Activated CD4-positive, CD25-positive, alpha-beta regulatory T cell (primary cell): ENCODE data around the gene MBD3.
"Not testable (repeated sequence)": the region's sequence is repeated elsewhere in the genome, so short reads cannot be mapped to it uniquely, and the experiment has no call there.

Source experiments
- DNase-seq, 4 experiments: peaks; one replicate each; lab custom pipeline; 2025; lab: John Stamatoyannopoulos, UW

MBD3 gene, protein sequence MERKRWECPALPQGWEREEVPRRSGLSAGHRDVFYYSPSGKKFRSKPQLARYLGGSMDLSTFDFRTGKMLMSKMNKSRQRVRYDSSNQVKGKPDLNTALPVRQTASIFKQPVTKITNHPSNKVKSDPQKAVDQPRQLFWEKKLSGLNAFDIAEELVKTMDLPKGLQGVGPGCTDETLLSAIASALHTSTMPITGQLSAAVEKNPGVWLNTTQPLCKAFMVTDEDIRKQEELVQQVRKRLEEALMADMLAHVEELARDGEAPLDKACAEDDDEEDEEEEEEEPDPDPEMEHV

DNA sequence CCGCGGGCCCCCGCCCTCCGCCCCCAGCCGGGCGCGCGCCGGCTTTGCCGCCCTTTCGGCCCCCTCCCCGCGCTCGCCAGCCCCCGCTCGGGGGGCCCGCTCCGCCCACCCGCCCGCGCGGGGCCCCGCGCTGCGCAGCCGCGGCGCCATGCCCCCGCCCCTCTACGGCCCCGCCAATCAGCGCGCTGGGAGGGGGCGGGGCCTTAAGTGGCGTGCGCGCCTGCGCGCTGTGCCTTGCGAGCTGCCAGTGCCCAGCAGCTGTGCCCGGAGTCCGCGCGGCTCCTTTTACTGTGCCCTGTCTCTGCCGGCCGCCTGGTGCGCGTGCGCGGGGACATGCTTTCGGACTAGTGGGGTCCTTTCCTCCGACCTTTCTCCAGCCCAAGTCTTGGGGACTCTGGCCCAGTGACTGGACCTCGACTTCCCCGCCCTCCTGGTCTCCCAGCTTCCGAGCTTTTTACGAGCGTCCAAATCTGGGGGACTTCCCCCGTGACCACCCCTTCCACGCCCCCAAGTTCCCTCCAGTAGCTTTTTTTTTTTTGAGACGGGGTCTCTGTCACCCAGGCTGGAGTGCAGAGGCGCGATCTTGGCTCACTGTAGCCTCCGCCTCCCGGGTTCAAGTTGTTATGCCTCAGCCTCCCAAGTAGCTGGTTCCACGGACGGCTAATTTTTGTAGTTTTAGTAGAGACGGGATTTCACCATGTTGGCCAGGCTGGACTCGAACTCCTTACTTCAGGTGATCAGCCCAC, at the start of gene MBD3:
MBD3 (minus strand) TSS at position 111 of the 746 bp plus-strand sequence. CDS start 234 bp downstream, outside the sequence.
- DNase-seq, result peak; percentile 73 to 84 (median 79)

DNA sequence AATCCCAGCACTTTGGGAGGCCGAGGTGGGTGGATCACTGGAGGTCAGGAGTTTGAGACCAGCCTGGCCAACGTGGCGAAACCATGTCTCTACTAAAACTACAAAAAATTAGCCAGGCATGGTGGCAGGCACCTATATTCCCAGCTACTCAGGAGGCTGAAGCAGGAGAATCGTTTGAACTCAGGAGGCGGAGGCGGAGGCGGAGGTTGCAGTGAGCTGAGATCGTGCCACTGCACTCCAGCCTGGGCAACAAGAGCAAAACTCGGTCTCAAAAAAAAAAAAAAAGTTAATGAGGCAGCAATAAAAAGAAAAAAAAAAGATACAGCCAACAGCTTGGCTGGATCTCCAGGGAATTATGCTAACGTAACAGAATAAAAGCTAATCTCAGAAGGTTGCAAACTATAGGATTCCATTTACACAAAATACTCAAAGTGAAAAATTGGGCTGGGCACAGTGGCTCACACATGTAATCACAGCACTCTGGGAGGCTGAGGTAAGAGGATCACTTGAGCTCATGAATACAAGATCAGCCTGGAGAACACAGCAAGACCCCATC, 48.3 kb upstream of the MBD3 start:
- not testable (repeated sequence) for DNase-seq

DNA sequence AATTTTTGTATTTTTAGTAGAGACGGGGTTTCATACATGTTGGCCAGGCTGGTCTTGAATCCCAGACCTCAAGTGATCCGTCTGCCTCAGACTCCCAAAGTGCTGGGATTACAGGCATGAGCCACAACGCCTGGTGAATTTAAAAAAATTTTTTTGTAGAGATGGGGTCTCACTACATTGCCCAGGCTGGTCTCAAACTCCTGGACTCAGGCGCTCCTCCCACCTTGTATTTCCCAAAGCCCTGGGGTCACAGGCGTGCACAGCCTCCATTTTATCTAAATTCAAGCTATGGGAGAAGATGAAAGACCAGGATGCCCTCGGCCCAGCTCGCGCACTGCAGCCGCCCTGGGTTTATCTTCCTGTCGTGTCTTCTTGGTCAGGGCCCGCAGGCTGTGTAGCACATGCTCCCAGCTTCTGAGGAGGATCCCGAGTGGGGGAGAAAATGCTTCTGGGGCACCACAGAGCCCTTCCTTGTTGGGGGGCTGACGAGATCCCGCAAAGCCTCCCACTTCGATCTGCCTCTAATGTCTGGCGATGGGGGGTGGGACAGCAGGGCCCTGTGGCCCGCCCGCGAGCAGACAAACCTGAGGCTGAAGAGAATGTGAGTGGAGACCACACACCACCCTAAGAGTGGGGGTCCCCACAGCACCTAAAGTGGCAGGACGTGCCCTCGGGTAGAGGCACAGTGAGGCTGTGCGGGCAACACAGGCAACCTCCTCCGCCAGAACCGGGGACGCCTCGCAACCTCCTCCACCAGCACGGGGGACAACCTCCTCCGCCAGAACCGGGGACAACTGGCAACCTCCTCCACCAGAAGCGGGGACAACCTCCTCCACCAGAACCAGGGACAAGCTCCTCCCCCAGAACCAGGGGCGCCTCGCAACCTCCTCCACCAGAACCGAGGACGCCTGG, 43.9 kb upstream of the MBD3 start:
- no peak for DNase-seq

DNA sequence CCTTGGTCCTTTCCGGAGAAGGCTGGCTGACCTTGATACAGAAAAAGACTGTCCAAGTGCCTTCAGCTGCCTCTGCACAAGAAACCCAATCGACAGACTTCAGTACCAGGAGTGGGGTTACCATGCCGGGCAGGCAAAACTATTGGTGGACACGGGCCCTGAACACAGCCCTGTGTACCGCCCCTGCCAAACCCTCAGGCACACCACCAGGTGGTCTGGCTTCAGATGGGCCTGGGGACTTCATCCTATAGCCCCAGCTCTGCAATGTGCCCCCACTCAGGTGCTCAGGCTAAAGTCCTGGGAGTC, 42.2 kb upstream of the MBD3 start:
- no peak for DNase-seq

DNA sequence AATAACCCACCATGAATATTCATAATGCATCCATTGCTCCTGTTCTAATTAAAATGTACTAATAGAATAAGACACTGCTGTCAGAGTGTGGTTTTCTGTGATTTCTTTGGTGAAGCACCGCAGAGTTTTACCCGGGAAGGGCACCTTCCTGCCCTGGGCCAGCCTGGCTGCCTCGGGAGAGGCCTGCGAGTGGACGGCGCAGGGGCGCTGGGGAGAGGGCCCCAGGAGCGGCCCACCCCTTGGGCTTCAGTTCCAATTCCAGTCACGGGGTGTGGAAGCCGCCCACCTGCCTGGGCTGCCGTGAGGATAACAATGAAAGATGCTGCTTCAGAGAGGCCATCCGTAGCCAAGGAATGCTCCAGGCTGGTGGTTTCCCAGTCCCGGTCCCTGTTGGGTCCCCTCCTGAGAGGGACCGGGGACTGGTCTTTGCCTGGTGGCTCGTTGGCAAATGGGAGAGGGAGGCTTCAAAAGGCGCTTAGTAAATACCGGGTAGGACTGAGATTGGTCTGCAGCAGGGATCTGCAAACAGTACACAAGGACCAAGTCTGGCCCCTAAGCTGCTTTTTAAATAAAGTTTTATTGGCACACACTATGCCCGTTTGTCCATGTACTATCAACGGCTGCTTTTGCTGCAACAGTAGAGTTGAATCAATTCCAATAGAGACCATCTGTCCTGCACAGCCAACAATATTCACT, 41.7 kb upstream of the MBD3 start:
- DNase-seq, result no peak

DNA sequence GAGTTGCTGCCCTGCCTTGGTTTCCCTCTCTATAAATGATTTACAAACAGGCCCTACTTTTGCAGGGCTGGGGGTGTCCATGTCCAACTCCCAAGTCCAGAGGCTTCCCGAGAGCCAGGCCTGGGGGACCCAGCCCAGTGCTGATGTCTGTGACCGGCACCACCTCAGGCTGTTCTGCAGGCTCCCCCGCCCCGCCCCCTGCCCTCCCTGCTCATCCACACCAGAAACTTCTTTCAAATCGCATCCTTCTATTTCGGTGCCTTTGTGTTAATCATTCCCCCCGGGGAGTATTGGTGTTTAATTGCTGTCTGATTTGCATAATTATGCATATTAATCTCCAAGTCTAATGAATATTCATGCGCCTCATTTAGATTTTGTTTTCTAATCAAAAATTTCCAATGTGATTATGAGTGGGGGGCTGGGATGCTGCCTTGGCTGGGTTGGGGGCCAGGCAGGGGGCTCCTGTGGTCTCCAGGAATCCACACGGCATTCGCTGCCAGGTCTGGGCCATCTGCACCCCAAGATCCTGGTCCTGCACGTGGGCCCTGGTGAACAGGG, 40.7 kb upstream of the MBD3 start:
- DNase-seq, result no peak

DNA sequence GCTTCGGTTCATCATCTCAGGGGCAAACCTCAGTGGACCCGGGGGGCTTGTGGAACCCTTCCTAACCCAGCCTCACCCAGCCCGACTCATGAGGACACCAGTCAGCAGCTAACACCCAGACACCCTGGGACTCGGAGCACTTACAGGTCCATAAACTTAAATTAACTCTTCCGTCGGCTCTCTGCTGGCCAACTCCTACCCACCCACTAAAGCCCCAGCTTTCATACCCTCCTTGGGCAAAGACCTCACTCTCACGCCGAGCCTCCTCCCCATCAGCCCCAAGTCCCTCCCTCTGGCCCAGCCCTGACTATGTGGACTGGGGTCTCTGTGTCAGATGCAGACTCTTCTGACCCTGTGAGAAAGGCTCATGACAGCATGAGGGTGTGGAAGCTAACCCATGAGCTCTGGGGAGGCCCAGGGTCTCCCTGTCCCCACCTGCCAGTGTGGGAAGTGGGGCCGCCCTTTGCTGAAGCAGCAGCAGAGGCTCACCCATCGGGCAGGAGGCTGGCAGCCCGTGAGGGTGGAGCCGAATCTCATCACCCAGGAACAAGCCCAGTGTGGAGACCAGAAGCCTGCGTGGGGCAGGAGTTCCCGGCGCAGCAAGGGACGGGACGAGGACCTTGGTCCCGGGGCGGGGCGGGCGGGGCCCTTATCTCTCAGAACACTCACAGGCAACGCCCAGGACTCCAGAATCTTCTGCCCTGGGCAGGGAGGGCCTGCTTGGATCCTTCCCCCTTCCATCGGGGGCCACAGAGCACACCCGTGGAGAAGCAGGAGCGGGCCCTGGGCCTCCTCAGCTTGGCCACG, 40.0 kb upstream of the MBD3 start:
- DNase-seq, result no peak

DNA sequence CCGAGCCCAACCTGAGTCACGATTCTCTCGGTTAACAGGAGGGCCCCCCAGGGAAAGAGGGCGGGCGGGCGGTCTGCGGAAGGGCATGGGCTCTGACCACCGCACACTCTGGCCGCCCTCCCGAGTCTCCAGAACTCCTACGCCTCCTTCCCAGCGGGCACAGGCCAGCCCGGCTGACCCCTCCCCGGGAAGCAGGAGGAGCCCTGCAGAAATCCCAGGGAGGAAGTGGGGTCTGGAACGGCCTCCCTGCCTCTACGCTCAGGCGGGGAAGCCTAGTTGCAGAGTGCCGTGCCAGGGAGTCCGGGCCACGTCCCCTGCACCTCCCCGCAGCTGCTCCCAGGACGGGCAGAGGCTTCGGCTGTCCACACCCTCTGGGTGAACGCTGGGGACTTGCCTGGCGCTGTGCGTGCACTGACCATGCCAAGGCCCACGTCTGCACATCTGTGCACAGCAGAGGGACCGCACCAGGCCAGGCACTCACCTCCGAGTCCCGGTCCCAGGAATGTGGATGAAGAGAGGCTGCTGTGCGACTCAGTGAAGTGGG, 39.0 kb upstream of the MBD3 start:
- DNase-seq, result no peak

DNA sequence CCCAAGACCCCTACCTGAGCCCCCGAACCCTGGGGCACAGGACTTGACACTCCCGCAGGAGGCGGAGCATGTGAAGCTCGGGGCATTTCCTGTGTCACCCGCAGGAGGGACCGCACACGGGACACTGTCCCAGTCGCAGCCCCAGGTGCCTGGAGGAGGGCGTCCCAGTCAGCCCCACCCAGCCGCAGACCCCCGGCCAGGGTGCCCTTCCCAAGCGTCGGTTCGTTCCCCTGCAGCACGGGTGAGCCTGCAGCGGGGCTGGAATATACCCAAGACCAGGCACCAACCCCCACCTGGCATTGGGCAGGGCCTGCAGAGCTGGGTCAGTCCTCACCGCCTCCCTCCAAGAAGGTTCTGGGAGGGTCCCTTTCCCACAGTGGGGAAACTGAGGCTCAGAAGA, 38.1 kb upstream of the MBD3 start:
- DNase-seq, result no peak

DNA sequence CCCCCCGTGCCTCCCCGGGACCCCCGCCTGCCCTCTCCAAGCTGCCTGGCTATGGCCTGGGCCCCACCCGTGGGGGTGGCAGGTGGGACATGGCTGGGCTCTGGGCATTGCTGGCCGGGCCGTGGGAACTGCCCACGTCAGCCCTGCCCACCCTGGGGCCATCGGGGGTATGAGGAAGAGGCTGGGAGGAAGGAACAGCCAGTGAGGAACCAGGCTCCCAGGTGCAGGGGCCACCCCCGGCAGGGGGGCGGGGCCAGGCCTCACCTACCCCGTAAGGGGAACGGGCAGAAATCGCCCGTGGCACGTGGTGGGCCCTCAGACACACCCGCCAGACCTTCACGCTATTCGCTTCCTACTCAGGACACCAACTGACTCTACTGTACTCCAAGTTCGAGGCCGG, 37.3 kb upstream of the MBD3 start:
- no peak for DNase-seq

DNA sequence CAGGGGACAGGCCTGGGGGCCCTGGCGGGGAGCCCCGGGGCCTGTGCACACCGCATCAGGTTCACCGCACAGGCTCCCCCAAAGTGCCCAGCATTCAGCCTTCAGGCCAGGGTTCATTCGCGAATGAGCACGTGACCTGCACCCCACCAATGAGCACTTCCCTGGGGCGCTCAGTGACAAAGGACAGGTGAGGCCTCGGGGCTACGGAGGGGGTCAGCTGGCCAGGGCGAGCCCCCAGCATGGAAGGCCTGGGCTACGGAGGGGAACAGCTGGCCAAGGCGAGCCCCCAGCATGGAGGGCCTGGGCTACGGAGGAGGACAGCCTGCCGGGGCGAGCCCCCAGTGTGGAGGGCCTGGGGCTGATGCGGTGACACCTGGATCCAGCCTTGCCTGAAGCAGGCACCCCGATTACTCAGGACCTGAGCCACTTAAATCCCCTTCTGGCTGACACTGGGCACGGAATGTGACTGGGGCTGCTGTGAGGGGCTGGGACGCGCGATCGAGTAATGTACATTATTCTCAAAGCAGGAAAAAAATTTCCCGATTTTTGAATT, 36.7 kb upstream of the MBD3 start:
- DNase-seq, result no peak

DNA sequence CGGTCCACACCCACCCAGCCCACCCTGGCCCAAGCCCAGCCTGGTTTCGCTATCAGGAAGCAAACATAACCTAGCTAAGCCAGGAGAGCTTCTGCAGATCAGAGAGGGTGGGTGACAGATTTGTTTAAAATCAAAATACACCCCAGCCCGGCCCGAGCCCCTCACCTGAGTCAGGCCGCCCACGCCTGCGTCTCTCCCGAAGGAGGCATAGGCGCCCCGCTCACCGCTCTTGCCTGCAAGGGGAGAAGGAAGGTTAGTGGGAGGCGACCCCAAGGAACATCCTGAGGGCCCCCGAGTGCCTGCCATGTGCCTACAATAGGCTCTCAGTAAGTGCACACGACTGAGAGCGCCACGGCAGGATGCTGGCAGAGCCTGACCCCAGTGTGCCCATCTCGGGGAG, 34.5 kb upstream of the MBD3 start:
- no peak for DNase-seq

DNA sequence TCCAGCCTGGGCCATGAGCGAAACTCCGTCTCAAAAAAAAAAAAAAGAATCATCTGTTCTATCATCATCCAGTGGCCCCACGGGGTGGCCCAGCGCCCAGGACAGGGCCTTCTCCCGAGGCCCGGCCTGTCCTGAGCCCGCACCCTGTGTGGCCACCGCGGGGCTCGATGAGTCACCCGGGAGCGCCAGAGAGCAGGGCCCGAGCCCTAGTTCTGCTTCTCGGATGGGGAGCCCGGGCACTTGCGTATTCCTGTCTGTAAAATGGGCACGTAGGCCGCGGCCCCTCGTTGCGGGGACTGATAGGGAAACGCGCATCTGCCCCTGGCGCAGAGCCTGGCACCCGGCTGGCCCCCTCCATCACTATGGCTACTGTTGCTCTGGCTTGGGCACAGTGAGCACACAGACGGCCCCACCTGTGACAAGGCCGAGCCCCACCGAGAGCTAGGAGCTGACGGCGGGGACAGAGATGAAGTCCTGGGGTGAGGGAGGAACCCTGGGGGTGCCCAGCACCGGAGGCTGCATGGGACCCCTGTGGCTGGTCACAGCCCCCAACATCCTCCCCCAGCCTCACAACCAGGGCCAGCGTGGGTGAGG, 33.8 kb upstream of the MBD3 start:
- no peak for DNase-seq

DNA sequence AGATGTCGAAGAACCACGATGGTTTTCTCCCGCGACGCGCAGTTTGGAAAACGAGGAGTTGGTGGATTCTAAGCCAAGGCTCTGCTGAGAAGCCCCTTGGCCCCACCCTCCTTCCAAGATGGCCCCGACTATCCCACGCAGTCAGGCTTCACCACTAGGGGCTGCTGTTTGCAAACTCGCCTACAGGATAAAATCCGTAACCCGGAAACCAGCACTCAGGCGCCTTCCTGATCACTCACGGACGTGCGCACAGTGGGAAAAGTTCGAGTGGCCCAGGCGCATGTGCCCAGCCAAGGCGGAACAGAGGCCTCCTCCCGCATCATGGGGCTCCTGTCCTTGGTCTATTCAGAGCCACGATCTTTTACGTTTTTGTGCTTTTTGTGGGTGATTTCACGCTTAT, 31.8 kb upstream of the MBD3 start:
- DNase-seq, result peak in 1 of 4 experiments; percentile 22

DNA sequence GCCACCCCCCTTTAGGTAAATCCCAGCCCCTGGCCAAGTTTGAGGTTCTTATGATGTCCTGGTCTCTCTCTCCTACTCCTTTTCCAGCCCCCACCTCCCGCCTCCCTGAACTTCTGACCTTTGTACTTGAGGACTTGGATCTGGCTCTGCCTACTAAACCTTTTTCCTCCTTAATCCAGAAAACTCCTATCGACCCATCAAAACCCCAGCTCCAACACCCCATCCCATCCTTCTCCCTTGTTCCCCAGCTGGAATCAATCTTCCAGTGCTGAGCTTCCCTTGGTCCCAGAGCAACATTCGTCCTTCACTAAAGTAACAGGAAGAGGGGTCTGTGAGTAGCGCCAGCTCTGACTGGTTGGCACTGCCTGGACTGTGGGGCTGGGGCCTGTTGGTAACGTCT, 29.9 kb upstream of the MBD3 start:
- no peak for DNase-seq

DNA sequence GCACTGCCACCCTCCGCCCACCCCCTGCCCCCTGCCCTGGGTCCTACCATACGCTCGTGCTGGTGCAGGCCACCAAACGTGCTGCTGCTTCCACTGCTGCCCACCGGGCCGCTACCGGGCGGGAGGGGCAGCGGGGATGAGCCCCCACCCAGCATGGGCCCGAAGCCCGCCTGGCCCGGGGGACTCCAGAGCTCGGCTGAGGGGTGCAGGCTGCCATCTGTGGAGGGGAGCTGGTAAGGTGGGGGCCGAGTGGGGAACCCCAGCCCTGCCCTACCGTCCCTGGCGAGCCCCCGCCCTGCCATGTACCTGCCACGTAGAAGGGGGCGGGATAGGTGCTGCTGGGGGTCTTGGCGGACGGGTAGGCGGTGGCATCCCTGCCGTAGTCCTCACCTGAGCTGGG, 29.3 kb upstream of the MBD3 start:
- DNase-seq, result no peak

DNA sequence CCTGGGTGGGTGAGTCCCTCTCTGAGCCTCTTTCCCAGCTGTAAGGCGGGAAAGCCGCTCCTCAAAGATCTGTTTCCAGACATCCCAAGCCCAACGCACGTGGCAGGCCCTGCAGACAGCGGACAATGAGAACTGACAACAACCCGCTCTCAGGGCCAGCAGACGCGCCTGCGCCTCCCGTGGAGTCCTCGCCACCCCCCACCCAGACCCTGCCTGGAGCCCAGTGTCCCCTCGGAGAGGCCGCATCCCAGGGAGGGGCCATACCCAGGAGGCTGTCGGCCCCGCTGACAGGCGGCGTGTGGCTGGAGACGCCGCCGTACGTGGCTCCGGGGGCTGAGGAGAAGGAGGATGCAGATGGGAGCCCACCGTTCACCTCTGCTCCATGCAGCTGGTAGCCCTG, 28.9 kb upstream of the MBD3 start:
- no peak for DNase-seq

DNA sequence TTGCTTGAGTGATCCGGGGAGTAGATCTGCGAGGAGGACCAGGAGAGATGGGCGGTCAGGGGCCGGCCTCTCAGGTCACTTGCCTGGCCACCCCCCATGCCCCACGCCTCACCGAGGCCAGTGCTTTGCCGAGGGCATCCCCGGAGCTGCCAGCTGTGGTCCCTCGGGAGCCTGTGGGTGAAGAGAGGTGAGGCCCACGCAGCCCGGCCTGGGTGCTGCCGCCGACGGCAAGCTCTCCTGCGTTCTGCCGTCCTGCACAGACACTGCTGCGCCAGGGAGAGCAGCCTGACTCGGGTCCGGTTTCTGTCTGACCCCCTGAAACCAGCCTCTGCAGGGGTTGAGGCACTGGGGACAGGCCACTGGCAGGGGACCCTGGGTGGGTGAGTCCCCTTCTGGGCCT, 28.4 kb upstream of the MBD3 start:
- DNase-seq, result no peak

DNA sequence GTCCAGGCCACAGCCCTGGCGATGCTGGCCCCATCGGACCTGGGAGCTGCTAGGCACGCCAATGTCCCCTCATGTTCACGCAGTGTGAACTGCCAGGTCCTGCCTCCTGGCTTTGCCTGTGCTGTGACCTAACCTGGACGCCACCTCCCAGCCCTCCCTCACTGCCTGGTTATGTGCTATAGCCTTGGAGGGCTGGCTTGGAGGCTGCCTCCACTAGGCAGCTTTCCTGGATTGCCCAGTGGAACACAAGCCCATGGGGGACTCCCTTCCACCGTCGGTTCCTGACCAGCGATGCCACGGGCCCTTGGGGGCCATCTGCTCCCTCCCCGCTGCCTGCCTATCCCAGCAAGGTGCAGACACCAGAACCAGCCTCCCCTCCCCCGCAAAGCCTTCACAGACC, 27.8 kb upstream of the MBD3 start:
- DNase-seq, result no peak

DNA sequence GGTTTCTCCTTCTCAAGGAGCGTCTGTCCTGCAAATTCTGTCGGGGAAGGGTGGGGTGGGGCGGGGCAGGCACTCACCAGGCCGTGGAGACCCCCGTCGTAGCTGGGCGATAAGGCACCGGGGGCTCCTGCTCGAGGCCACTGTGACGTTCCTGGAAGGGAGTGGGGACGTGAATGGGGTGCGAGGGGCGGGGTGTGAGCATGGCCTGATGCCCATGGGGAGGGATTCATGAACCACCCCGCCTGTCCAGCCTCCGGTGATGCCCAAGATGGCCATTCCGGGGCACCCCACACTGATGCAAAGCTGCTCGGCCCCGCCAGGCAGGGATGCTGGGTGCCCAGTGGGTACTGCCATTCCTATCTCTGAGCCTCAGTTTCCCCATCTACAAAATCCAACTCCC, 27.0 kb upstream of the MBD3 start:
- no peak for DNase-seq
